GM04504 (cell line): Measurements from ENCODE around the gene ATP13A1.

Source experiments
- DNase-seq: peaks from one replicate; pipeline ENCODE4 v3.0.0-alpha.2; 2012; ENCODE audit warnings: low read depth

Gene ATP13A1

DNA sequence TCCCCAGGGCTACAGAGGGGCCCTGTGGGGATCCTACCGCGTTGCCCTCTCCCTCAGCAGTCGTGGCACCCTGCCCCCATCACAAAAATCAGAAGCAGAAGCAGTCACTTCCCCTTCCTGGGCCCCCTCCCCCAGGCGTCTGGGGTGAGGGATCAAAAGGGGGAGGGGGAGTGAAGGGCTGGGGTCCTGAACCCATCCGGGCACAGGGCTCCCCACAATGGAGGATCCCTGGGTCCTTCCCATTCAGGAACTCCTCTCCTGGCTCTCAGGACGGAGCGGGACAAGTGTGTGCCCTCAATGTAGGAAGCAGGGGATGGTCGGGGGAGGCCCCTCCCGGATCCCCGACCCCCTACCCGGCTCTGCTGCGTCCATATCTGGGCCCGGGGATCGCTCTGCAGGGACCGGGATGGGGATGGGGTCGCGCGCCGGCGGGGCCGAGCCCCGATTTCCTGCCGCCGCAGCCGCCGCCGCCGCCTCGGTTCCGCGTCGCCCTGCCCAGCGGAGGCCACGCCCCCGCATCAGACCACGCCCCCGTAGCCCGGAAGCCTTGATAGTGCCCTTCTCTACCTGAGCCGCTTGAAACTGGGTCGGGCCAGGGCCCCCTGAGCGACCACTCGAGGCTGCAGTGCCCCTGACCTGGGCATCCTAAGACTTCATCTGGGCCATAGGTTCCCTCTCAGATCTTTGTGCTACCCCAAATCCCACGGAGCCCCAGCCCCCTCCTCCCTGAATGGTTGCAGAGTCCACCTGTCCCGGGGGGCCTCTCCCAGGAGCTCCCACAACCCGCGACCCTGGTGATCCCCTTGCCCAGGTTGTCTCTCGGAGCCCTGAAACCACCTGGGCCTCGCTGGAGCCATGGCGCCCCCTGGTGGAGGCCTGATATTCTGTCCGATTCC is 20.1 kb downstream of the ATP13A1 start, which contains the start of gene GMIP:
GMIP (minus strand) TSS at position 500 of the 896 bp plus-strand sequence; CDS start at position 372, 128 bp downstream.
- DNase-seq = no peak

DNA sequence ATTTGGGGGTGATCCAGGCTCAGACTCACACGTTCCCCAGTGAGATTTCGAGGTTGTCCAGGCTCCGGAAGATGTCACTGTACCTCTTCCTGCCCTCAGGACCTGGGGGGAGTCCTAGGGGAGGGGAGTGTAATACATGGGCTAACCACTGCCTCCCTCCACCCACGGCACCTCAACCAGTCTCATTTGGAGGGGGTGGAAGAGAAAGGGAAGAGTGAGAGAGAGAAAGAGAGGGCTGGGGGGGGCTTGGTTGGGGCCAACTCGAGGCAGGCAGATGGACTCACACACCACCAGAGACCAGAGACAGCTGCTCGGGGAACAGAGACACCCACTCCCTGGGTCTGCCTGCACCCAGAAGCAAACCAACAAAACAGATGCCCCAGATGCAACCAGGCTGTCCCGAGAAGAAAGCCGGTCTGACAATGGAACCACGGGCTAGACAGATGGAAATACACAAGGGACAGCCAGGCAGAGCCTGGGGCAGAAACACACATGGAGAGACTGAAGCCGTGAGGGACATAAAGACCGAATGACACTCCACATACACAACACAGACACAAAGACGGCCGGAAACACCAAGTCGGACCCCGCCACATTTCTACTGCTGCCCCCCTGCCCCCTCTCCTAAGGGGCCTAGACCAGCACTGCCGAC is 20.8 kb downstream of the ATP13A1 start:
- DNase-seq = no peak

DNA sequence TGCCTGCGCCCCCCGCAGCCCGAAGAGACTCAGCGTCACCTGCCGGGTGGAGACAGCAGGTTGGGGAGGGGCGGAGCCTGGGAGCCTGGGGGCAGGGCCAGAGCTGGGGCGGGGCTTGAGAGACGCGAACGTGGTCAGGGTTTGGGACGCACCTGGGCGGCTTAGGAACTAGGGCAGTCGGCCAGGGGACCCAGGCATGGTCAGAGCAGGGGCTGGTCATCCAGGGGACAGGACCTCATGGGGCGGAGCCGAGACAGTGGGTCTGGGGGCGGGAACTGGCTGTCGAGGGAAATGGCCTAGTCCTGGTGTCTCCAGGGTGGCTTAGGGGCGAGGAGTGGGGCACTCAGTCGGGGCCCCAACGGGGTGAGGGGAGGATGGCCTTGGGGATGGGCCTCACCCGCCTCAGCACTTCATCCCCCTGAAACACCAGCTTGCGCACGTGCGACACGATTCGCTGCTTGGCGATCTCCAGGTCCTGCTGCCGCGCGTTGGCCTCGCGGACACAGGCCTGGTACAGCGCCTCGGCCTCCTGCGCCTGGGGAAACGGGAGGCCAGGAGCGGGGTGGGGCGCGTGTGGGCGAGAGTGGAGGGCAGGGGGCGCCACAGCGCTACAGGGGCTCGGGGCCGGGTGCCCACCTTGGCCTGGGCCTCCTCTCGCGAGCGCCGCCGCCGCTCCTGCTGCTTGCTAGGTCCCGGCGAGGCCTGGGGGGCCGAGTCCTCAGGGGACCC is 25.8 kb downstream of the ATP13A1 start:
- DNase-seq = no peak

DNA sequence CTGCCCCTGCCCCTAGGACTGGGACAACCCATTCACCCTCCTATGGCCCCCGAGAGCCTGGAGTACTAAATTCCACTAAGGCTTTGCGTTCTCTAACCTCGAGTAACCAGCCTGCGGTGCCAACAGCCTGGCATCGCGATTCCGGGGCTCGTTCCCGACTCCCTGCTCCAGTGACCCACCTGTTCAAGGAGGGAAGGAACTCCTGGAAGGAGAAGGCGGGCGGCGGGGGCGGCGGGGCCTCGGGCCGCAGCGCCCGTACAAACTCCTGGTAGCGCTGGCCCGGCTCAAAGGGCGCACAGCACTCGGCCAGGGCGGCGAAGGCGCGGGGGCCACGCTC is 26.3 kb downstream of the ATP13A1 start:
- DNase-seq = no peak

DNA sequence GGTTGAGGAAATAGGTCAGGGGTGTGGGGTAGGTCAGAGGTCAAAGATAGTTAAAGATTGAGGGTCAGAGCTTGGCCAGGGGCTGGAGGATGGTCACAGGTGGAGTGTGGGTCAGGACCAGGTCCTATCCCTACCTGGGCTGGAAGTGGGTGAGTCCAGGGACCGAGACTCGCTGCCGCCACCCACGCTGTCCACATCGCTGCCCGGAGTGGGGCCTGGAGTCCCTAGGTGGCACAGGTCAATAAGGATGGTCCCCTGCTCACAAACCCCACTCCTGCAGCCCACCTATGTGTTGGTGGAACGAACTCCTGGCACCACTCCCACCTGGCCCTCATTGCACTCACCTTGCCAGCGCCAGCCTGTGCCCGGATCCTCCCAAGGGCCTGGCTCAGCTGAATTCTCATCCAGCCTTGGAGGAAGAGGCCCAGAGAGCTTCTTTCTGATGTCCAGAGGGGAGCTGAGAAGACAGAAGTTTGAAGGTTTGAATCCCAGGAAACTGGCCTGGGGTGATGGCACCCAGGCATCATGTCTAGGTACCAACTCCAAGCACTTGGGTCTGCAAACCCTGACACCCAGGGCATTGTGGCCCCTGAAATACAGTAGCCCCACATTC is 26.8 kb downstream of the ATP13A1 start:
- no peak for DNase-seq

DNA sequence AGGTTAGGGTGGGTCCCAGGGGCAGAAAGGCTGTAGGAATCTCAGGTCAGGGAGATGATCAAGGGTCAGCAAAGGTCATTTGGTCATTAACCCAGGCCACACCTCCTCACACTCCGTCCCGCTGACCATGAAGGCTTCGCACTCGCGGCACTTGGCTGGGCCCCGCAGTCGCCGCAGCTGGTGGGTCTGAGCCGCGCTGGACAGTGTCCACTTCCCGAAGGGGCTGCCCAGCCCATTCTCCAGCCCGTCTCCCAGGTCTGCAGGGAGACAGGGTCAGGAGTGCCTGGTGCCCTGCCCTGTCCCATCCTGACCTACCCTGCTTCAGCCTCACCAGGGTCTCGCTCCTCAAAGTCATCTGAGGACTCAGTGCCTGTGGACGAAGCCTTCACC is 28.2 kb downstream of the ATP13A1 start:
- no peak for DNase-seq

DNA sequence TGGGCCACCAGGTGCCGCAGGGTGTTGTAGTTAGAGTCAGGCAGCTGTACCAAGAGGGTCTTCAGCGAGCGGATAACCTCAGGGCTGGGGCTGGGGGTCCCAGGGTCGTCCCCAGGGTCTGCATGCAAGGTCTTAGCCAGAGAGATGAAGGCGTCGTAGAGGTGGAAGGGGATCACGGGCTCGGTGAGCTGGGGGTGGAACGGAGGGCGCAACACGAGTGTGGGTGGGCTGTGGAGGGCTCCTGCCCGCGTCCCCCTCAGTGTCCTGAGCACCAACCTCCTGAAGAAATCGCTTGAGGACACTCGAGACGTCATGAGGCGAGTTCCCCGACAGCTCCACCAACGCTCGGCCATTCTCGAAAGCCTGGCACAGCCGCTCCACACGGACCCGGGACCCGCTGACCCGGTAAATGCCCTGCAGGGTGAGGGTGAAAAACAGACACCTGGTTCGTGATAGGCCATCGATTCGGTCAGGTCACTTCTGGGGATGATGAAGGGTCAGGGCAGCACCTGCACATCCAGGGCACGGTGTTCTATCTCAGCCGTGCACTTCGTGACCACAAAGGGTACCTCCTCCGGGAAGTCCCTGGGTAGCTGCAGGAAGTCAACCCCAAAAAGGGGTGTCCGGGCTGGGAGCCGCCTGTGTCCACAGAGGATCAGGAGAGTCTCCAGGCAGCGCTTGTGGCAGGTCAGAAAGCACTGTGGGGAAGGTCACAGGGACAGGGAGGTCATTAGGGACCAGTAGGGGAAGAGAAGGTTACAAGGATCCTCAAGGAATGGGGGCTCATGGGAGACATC is 28.8 kb downstream of the ATP13A1 start:
- DNase-seq = no peak

DNA sequence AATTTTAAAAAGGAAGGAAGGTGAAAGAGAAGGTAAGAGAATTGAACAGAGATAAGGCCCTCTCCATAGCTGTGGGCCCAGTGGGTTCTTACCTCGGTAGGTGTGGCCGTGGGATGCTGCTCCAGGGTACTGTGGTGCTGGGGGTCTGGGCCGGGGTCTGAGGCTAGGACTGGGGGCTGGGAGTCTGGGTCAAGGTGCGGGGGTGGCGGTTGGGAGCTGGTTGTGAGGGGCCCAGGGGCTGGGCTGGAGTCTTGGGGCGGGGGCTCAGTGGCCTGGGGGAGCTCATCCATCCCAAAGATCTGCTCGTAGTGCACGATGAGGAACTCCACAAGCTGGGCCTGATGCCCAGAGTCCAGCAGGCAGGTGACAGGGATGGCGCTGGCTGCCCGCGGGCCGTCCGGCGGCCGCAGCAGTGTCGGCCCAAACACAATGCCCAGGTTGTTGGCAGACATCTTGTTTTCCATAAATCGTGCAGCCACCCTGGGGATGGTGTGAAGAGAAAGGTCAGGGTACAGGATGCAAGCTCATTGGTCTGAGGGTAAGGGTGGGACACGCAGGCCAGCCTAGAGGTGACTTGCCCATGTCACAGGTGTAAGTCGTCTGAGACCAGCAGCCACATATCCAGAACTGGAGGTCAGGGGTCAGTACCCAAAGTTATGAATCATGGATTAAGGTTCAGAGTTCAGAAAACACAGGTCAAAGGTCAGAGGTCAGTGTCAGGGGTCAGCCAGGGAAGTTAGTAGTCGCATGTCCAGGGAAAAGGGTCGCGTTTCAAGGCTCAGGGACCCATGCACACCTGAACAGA is 29.6 kb downstream of the ATP13A1 start:
- no peak for DNase-seq

DNA sequence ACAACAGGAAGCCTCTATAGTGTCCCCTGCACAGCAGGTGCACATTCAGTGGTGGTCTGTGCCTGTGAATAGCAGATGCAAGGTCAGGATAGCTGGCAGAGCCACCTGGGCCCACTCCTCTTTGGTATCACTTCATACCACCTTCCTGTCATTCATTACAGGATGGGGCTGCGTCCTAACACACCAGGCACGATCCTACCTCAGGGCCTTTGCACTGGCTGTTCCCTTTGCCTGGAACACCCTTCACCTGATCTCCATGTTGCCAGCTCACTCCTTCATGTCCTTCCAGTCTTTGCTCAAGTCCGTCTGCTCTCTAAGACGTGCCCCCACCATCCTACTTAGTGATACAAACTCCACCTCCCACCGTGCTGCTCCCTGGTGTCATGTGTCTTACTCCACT is 30.8 kb downstream of the ATP13A1 start:
- no peak for DNase-seq

DNA sequence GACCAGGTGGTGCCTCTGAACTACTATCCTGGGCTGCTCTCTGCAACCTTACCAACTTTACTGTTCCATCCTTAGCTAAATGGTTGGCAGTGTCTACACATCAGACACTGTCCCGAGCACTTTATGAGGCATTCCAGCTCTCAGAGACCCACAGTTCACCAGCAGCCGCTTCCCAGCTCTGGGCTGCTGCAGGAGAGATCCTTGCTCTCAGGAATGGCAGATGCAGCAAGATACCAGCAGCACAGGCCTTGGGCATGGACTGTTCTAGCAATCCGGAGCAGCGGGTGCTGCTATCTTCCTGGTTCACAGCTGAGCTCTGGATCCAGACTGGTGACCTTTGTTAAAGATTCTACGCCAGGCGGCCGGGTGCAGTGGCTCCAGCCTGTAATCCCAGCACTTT is 32.1 kb downstream of the ATP13A1 start:
- DNase-seq = no peak

DNA sequence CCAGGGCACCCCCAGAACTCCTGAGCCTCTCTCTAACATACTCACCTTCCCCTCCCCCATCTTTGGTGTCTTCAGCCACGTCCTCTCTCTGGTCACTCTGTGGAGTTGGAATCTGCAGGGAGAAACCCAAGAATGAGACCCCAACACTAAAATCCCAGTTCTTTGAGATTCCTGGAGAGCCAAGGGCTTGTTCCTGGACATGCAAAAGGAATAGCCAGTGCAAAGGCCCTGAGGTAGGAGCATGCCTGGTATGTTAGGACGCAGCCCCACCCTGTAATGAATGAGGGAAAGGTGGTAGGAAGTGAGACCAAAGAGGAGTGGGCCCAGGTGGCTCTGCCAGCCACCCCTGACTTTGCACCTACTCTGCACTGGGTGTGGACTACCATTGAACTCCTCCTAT is 33.0 kb downstream of the ATP13A1 start:
- no peak for DNase-seq

DNA sequence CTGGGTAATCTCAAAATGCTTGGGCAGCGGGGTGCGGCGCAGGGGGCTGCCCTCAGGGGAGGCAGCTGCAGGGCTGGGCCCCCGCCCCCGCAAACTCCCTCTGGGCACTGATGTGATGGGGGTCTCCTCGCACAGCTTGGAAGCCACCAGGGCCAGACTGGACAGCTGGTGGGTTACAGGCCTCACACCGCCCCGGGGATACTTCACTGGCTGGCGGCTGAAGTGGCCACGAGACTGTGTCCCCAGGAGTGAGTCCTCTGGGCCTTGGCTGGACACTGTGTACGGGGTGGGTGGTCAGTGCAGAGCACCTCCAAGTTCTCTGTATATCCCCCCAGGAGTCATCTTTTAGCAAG is 33.4 kb downstream of the ATP13A1 start:
- DNase-seq = no peak

DNA sequence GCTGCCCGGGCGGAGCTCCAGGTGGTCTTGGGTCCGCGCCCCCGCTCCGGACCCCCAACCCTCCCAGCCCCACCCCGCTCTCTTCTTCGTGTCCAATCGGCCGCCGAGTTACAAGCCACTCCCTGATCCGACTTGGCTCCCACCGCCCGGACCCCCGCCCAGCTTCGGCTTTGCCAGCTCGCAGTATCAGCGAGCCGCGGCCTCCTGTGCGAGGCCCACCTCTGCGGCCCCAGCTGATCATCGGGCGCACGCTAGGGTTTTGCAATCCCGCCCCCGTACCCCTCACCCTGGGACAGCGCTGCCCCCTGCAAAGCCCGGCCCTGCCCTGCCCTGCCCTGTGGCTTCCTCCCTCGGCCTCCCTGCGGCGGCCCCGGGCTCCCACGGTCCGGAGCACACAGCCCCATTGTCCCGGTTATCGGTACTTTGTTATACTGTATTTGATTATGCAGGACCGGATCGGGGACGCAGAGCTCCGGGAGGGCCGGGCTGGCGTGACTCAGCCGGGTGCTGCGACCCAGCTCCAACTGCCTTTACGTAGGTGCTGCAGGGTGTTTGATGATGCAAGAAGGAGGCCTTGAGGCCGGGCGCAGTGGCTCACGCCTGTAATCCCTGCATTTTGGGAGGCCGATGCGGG is 34.9 kb downstream of the ATP13A1 start:
- no peak for DNase-seq

DNA sequence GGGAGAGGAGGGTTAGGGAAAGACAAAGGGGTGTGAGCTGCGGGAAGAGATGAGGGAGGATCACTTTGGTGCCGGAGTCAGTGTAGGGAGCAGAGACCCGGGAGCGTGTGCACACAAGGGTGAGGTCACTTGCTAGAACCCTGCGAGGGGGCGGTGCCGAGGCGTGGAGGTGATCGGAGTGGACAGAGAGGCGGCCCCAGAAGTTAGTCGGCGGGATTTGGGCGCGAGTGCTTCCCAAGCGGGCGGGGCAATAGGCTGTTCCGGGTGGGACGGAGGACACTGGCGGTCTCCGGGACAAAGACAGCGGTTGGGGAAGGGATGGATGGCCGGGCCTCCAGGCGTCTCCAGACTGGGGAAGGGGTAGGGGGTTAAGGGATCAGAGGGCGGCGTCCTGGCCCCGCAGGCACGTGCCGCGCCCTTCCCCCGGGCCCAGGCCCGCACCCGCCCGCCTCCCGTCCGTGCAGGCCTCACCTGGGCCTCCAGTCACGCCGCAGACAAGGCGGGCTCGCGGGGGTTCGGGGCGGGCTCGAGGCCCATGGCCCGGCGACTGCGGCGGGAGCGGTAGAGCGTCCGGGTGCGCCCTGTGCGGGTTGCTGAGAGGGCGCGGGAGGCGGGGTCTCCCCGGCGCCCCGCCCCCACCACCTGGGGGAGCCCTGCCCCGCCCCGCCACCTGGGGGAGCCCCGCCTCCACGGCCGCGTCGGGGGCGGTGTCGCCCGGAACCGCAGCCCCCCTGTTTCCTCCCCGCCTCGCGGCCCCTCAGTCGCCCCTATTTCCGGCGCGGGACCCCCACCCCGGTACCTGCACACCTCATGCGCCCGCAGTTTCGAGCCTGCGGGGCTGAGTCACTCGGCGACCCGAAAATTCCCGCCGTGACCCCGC is 35.6 kb downstream of the ATP13A1 start, which contains the start of gene LPAR2:
LPAR2 (minus strand) TSS at position 600 of the 880 bp plus-strand sequence. CDS start 945 bp downstream, outside the sequence.
- no peak for DNase-seq

DNA sequence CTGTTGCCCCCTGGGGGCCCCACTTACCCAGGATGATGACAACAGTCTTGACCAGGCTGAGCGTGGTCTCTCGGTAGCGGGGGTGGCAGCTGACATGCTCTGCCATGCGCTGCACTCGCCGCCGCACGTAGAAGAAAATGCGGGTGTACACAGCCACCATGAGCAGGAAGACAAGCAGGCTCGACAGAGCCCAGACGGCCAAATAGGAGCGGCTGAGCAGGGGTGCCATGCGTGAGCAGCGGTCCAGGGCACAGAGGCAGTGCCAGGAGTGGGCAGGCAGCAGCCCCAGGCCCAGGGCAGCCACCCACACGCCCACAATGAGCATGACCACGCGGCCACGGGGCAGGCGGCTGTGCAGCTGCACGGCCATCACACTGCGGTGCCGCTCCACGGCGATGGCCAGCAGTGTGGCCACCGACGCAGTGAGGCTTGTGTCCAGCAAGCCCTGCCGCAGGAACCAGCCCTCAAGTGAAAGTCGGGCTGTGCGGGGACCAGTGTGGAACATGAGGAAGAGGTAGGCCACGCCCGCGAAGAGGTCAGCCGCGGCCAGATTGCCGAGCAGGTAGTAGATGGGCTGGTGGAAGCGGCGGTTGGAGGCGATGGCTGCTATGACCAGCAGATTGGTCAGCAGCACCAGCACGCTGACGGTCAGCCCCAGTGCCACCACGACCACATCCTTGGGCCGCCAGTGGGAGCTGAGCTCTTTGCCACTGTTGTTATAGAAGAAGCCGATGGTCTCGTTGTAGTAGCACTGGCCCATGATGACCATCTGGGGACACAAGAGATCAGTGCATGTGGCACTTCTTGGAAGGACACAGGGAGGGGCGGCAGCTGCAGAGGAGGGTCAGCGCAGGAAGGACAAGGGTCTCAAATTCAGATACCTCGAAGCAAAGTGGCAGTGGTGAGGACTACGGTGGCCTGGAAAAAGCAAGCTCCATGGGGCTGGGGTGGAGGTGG is 36.7 kb downstream of the ATP13A1 start:
- DNase-seq = no peak

DNA sequence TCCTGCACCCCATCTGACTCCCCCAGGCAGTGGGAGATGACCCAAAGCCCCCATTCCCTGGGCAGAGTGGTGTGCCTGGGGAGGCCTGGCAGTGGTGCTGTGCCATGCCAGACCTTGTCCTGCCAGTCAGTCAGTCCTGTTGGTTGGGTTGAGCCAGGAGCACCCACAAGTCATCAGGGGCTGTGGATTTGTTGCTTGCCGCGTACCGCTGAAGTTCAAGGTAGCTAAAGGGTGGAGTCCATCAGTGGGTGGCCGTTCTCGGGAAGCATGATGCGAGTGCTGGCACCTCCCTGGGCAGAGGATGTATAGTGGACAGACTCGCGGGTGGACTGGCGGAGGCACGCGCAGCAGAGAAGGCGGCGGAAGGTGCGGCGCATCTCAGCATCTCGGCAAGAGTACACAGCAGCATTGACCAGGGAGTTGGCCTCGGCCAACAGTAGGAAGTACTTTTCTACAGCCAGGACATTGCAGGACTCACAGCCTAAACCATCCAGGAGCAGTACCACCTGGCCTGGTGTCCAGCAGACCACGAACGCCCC is 39.4 kb downstream of the ATP13A1 start:
- DNase-seq = no peak

DNA sequence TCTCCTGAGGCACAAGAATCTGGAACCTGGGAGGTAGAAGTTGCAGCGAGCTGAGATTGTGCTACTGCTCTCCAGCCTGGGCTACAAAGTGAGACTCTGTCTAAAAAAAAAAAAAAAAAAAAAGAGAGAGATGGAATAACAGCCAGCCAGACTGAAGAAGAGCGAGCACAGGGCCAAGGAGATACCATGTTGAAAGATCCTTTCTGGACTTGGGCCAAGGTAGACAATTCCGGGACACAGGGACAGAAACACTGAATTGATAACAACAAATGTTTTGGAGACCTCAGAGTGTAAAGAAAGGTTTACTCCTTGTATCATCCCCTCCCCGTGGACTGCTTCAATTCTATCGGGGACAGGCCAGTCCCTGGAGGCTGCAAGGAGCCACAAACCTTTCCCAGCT is 40.1 kb downstream of the ATP13A1 start:
- DNase-seq = no peak

DNA sequence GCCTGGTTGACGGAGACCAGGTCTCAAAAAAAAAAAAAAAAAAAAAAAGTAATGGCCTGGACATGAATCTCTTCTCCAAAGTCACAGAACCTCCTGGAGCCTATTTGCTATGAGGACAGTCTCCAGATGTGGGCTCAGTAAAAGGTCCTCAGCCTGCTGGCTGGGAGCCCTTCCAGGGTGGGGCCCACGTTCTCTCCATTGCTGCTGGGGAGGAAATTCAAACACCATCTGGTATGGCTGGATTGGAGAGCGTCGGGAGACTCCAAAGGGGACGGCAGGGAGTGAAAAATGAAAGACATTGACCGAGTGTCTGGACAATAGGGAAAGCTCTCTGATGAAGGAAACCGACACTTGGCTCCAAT is 43.6 kb downstream of the ATP13A1 start:
- DNase-seq = no peak
